Brain pericyte (primary cell): ENCODE data around the gene LIF.

ENCODE experiments used
- DNase-seq: peaks from one replicate; pipeline ENCODE4 v3.0.0-alpha.2; 2012; ENCODE audit warnings: low read depth, low spot score

Gene LIF

GRCh38 chr22:30284666-30285065, 38.1 kb upstream of the LIF start:
- no peak for DNase-seq

GRCh38 chr22:30284172-30284571, 37.6 kb upstream of the LIF start:
- DNase-seq: no peak

- DNase-seq: no peak
These were observed 36.8 kb upstream of the LIF start for GRCh38 chr22:30283342-30283741.

- no peak for DNase-seq
These were observed 36.1 kb upstream of the LIF start for GRCh38 chr22:30282616-30283046.

GRCh38 chr22:30280505-30280904, 33.9 kb upstream of the LIF start:
- no peak for DNase-seq

GRCh38 chr22:30279932-30280331, 33.4 kb upstream of the LIF start:
- DNase-seq: no peak

GRCh38 chr22:30279046-30279788, 32.7 kb upstream of the LIF start:
- DNase-seq: no peak

- DNase-seq: no peak
These were observed 31.2 kb upstream of the LIF start for GRCh38 chr22:30277547-30278344.

- no peak for DNase-seq
These were observed 29.5 kb upstream of the LIF start for GRCh38 chr22:30276039-30276438.

- DNase-seq: no peak
These were observed 29.1 kb upstream of the LIF start for GRCh38 chr22:30275625-30276024.

- DNase-seq: no peak
These were observed 27.9 kb upstream of the LIF start for GRCh38 chr22:30274437-30274812.

GRCh38 chr22:30273711-30274436, 27.3 kb upstream of the LIF start:
- DNase-seq: no peak

GRCh38 chr22:30272781-30273601, 26.4 kb upstream of the LIF start:
- DNase-seq: no peak

- DNase-seq: no peak
These were observed 24.3 kb upstream of the LIF start for GRCh38 chr22:30270832-30271231.

- no peak for DNase-seq
These were observed 21.8 kb upstream of the LIF start for GRCh38 chr22:30268331-30268730.

- DNase-seq: no peak
These were observed 21.1 kb upstream of the LIF start for GRCh38 chr22:30267382-30268302.

GRCh38 chr22:30266445-30267381, 20.2 kb upstream of the LIF start, which contains the start of gene OSM:
Gene OSM (minus strand): TSS chr22:30266851. CDS start chr22:30266799, 52 bp downstream.
- no peak for DNase-seq

GRCh38 chr22:30265823-30266444, 19.4 kb upstream of the LIF start:
- DNase-seq: no peak
